ENCODE data around the gene SLC17A2.

DNA sequence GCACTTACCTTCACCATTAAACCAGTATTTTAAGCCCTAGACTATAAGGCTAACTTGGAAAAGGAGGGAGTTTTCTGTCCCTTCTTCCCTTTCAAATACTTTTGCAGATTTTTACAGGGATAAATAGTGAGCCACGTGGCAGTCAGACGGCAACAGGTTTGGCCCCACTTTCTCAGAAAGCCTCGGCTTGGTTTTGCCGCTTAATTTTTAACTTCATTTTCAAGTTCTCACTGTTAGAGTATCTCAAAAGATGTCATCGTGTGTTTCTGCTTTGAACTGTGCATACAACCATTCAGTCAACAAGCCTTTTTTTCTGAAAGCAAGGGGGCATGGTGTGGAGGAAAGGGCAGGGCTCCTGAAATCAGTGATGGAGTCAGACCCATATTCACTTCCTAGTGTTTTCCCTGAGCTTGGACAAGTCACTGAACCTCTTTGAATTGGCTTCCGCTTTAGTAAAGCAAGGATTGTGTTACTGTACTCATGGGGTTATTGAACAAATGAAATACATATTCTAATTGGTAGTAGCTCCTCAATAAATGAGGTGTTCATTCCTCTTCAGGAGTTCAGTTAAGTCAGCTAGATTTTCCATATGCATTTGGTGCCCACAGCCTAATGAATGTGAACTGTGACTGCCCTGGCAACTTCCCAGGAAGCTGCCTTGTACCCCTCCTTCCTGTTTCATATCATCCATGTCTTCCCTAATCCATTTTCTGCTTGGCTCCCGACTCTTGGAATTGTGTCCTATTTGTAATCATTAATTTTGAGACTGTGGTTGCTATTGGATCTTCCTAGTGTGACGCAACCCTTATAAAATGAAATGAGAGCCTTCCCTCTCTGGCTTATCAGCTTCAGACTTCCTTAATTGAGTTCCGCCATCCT lies at the start of gene SLC17A2:
- TF ChIP-seq ZNF274 (IDR thresholded peaks at IDR 0.05; ENCODE audit: low read depth, low read length) (no peak), YY1 (IDR thresholded peaks at IDR 0.05; ENCODE audit: insufficient read depth, insufficient read length) (no peak), SUZ12 (IDR thresholded peaks at IDR 0.05; ENCODE audit: extremely low read depth, insufficient read depth, insufficient read length) (no peak)
